DND-41 (cell line): Measurements from ENCODE around the gene AP3D1.

Source experiments
- ATAC-seq: fragments of 200-7000 bp; cut with Tn5 transposase; 3 replicates; pipeline ENCODE4 v1.9.1; 2021; ENCODE audit warnings: low read depth; ENCODE audit not compliant: insufficient read depth
- DNase-seq: peaks from one replicate; pipeline ENCODE4 v3.0.0-alpha.2; 2020
- H2AFZ ChIP-seq: 2 replicates; pipeline ENCODE4 v1.6.0; 2012; ENCODE audit warnings: low read depth, low read length
- H3K27ac ChIP-seq: 2 replicates; pipeline ENCODE4 v1.5.1; 2012; ENCODE audit warnings: low read length, inconsistent platforms
- H3K27me3 ChIP-seq: fragments of 200-600 bp; sonication (generic); 2 replicates; pipeline ENCODE4 v1.6.0; 2012; ENCODE audit warnings: low read length, mild to moderate bottlenecking, inconsistent platforms; ENCODE audit not compliant: insufficient read depth, poor library complexity
- H3K36me3 ChIP-seq: 2 replicates; pipeline ENCODE4 v1.5.1; 2012; ENCODE audit warnings: low read length, inconsistent platforms; ENCODE audit not compliant: insufficient read depth
- H3K4me1 ChIP-seq: 2 replicates; pipeline ENCODE4 v1.5.1; 2012; ENCODE audit warnings: mild to moderate bottlenecking, low read length; ENCODE audit not compliant: insufficient read depth
- H3K4me2 ChIP-seq: 2 replicates; pipeline ENCODE4 v1.6.0; 2012; ENCODE audit warnings: mild to moderate bottlenecking, moderate library complexity, low read length, inconsistent platforms; ENCODE audit not compliant: insufficient read depth
- H3K4me3 ChIP-seq, 2 experiments: fragments of 200-600 bp in 1 of 2; shearing (Covaris generic) in 1 of 2; 2 replicates each; pipeline ENCODE4 v1.5.1; 2012 to 2016; ENCODE audit warnings: inconsistent platforms in 2 of 2, low read length in 2 of 2, mild to moderate bottlenecking in 2 of 2, low read depth in 1 of 2, moderate library complexity in 1 of 2
- H3K79me2 ChIP-seq: 2 replicates; pipeline ENCODE4 v1.6.0; 2012; ENCODE audit warnings: low read length, inconsistent platforms; ENCODE audit not compliant: insufficient read depth
- H3K9ac ChIP-seq: 2 replicates; pipeline ENCODE4 v1.6.0; 2012; ENCODE audit warnings: low read depth, mild to moderate bottlenecking, inconsistent platforms, low read length, moderate library complexity
- H3K9me3 ChIP-seq: 2 replicates; pipeline ENCODE4 v1.5.1; 2012; ENCODE audit warnings: low read length, moderate library complexity, mild to moderate bottlenecking, inconsistent platforms; ENCODE audit not compliant: insufficient read depth, severe bottlenecking
- H4K20me1 ChIP-seq: 2 replicates; pipeline ENCODE4 v1.6.0; 2012; ENCODE audit warnings: low read length; ENCODE audit not compliant: insufficient read depth
- EZH2 ChIP-seq: IDR thresholded peaks from 3 replicates; pipeline ENCODE4 v1.6.1; 2012; ENCODE audit warnings: borderline replicate concordance, low read depth, mild to moderate bottlenecking, moderate library complexity, low read length, inconsistent platforms; ENCODE audit not compliant: severe bottlenecking
- TF ChIP-seq, protein P1 (sequence below): IDR thresholded peaks from 2 replicates; pipeline ENCODE4 v1.5.1; 2012; ENCODE audit warnings: borderline replicate concordance, low read length, moderate library complexity, mild to moderate bottlenecking; ENCODE audit not compliant: poor library complexity, severe bottlenecking; ENCODE audit errors: extremely low read depth

AP3D1 gene

DNA sequence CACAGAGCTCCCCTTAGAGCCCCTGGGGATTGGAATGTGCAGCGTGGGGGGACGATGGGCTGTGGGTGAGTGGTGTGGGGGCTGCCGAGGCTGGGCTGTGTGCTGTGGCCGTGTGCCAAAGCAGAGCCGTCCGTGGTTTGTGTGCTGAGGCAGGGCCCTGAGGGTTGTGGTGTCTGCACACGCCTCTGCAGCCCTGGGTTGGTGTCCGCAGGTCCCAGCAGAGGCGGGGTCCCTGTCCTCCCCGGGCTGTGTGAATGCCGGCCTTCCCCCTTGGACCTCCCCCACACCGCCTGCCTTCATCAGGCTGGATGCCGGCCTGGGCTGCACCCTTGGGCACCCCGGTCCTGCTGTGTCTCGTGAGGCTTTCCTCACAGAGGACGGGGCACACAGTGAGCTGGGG is 38.5 kb upstream of the AP3D1 start:
- peaks cover 90% of the 10 kb centered on the region for H3K79me2 ChIP-seq
- TF ChIP-seq, protein P1, sequence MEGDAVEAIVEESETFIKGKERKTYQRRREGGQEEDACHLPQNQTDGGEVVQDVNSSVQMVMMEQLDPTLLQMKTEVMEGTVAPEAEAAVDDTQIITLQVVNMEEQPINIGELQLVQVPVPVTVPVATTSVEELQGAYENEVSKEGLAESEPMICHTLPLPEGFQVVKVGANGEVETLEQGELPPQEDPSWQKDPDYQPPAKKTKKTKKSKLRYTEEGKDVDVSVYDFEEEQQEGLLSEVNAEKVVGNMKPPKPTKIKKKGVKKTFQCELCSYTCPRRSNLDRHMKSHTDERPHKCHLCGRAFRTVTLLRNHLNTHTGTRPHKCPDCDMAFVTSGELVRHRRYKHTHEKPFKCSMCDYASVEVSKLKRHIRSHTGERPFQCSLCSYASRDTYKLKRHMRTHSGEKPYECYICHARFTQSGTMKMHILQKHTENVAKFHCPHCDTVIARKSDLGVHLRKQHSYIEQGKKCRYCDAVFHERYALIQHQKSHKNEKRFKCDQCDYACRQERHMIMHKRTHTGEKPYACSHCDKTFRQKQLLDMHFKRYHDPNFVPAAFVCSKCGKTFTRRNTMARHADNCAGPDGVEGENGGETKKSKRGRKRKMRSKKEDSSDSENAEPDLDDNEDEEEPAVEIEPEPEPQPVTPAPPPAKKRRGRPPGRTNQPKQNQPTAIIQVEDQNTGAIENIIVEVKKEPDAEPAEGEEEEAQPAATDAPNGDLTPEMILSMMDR = no peak
- no peak for TF ChIP-seq EZH2
- H3K27me3 ChIP-seq = no peaks in the 10 kb centered on the region
- H3K4me2 ChIP-seq = no peak overlapping the region
- H3K9ac ChIP-seq = no peak overlapping the region
- no peak overlapping the region for H2AFZ ChIP-seq
- peaks cover 84% of the 10 kb centered on the region for H4K20me1 ChIP-seq
- H3K4me1 ChIP-seq = no peaks in the 10 kb centered on the region
- ATAC-seq (no peak), DNase-seq (no peak)
- H3K9me3 ChIP-seq = no peaks in the 10 kb centered on the region
- H3K4me3 ChIP-seq = no peak overlapping the region
- H3K36me3 ChIP-seq = peaks cover 93% of the 10 kb centered on the region
- H3K27ac ChIP-seq = no peak overlapping the region

DNA sequence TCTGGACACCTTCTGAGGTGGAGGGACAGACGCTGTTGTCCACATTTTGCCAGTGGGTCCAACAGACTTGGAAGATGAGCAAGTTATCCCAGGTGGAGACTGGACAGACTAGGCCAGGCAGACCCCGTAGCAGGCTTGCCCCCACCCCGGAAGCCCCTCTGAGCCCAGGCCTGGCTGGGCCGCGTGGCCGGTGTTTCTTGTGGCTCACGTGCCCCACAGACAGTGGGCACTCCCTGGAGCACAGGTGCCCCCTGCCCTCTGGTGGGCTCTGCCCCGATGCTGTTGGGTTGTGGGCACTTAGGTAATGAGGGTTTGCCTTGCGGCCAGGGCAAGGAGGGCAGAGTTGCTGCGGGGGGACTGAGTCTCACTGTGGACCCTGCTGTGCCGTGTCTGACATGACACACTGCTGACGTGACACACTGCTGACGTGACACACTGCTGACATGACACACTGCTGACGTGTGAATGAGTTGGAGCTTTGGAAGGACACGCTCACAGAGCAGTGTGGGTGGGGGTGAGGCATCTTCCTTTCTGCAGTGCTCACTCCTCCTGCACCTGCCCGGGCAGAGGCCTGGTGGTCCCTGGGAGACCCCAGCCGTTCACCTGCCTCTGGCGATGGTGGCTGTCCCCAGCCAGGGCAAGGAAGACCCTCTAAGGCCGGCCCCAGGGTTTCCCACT is 37.5 kb upstream of the AP3D1 start:
- H3K27ac ChIP-seq = no peak overlapping the region
- no peaks in the 10 kb centered on the region for H3K9me3 ChIP-seq
- no peak overlapping the region for H3K4me3 ChIP-seq
- H4K20me1 ChIP-seq = peaks cover 88% of the 10 kb centered on the region
- no peak overlapping the region for H3K9ac ChIP-seq
- H3K79me2 ChIP-seq = peaks cover 93% of the 10 kb centered on the region
- ATAC-seq (no peak), DNase-seq (no peak)
- TF ChIP-seq, protein P1 = no peak
- TF ChIP-seq EZH2 = no peak
- no peak overlapping the region for H2AFZ ChIP-seq
- no peaks in the 10 kb centered on the region for H3K4me1 ChIP-seq
- H3K27me3 ChIP-seq = no peaks in the 10 kb centered on the region
- peaks cover 93% of the 10 kb centered on the region for H3K36me3 ChIP-seq
- H3K4me2 ChIP-seq = no peak overlapping the region

DNA sequence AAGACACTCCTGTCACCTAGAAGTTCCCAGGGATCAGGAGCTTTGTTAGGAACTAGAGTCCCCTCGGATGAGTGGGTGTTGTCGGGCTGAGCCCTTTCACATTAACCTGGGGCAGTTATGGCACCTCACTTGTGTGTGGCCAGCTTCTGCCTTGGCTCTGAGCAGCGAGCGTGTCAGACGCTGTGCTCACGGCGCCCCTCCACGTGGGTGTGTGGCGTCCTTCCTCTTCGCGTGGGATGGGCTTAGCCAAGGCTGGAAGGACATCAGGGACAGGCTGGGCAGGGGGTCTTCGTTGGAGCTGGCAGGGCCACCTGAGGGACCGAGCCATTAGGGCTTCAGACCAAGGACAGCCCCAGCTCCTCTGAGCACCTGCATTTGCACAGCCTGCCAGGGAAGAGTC is 35.8 kb upstream of the AP3D1 start:
- Histone ChIP-seq H3K4me1 (no peaks in the 10 kb centered on the region), H3K36me3 (peaks cover 90% of the 10 kb centered on the region), H3K27me3 (no peaks in the 10 kb centered on the region), H3K9me3 (no peaks in the 10 kb centered on the region), H4K20me1 (peaks cover 91% of the 10 kb centered on the region), H3K9ac (no peak overlapping the region), H3K27ac (0 out of 2 replicates have a peak overlapping the region, but pooled peaks have one; percentile 12), H3K4me3 (no peak overlapping the region), H2AFZ (no peak overlapping the region), H3K79me2 (peaks cover 97% of the 10 kb centered on the region), H3K4me2 (no peak overlapping the region)
- TF ChIP-seq, protein P1 = no peak
- TF ChIP-seq EZH2 = no peak
- ATAC-seq = no peak
- DNase-seq = no peak
